HG03565 (cell line): ENCODE data around the gene SND1.
A peak's percentile ranks its signal among the peaks of the same experiment; 100 is the strongest.

Source experiments
- ATAC-seq: cut with Tn5 transposase; IDR thresholded peaks from one replicate; pipeline ENCODE4 v1.9.1; 2021; ENCODE audit warnings: mild to moderate bottlenecking, moderate library complexity; ENCODE audit not compliant: unreplicated experiment

The SND1 gene

GRCh38 chr7:127924874-127925273, 272.9 kb downstream of the SND1 start:
- ATAC-seq, result no peak

GRCh38 chr7:127927348-127927696, 275.3 kb downstream of the SND1 start:
- ATAC-seq, result no peak

DNA sequence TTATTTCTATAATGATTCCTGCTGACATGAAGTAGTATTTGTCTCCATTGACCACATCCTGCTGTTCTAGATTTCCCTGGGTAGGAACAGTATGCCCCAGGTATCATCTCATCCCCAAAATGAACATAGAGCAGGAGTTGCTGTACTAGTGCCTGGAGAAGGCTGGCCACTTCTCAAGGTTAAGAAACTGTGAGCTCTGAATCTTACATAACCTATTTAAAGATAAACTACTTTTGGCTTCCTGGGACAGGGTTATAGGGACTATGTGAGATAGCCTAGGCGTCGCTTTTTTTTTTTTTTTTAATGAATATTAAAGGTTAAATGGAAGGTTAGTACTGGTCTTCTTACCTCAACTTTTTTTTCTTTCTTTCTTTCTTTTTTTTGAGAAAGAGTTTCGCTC, 276.2 kb downstream of the SND1 start:
- no peak for ATAC-seq

- no peak for ATAC-seq
These were observed 276.9 kb downstream of the SND1 start for GRCh38 chr7:127928852-127929251.

GRCh38 chr7:127930341-127931328, 278.6 kb downstream of the SND1 start:
- ATAC-seq, result peak; percentile 59

GRCh38 chr7:127932076-127932475, 280.1 kb downstream of the SND1 start:
- ATAC-seq, result no peak

DNA sequence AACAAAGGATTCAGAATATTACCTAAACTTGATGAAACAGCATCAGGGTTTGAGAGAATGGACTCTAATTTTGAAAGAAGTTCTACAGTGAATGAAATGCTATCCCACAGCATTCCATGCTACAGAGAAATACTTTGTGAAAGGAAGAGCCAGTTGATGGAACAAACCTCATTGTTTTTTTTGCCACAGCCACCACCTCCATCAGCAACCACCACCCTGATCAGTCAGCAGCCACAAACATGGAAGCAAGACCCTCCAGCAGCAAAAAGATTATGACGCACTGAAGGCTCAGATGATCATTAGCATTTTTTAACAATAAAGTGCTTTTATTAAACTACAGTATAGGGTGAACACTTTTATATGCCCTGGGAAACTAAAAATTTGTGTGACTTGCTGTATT, 280.5 kb downstream of the SND1 start:
- no peak for ATAC-seq

- ATAC-seq, result no peak
These were observed 281.2 kb downstream of the SND1 start for GRCh38 chr7:127933146-127933545.

DNA sequence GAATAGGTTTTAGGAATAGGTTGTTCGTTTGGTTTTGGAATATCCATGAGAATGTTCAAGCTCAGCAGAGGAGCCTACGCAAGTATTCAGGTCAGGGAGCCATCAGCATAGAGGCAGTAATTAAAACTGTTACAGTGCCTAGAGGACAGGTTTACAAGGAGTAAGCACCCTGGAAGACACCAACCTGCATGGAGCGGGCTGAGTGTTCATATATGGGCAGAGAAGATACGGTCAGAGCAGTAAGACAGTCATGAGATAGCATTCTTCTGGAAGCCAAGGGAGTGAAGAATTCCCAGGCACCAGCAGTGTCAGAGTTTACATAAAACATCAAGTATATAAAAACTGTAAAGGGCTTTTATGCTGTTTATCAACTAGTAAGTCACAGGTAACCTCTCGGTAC, 282.7 kb downstream of the SND1 start:
- ATAC-seq, result no peak

GRCh38 chr7:127935847-127936376, 283.9 kb downstream of the SND1 start:
- ATAC-seq, result no peak

GRCh38 chr7:127937066-127937680, 285.2 kb downstream of the SND1 start:
- no peak for ATAC-seq

GRCh38 chr7:127938588-127938987, 286.6 kb downstream of the SND1 start:
- ATAC-seq, result no peak

GRCh38 chr7:127940381-127941160, 288.6 kb downstream of the SND1 start:
- ATAC-seq, result no peak

DNA sequence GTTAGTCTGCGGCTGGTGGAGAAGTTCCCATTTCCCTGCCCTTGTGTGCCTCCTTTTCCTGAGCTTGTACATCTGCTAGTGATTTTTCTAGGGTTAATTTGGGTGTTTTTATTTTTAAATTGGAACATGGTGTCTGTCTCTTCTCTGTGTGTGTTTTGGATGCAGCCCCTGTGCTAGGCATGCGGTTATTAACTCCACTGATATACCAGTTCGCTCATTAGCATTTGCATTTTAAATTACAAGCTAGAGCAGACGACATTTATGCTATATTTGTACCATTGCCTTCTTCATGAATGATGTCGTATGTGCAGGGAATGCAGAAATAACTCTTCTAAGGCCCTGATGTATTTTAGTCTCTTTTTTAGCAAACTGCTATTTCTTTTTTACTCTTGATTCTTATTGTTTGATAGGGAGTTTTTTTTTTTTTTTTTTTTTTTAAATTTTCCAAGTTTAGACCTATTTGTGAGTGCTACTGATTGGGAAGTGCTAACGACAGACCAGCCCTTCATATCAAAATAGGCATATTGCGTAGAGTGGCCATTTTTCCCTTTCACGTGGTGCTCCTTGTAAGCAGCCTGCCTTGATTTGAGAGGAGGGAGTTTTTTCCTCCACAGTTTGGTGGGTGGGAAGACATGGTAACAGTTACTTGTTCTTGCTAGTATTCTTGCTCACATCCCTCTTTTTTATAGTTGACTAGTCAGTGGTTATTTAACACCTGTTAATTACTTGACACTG, 289.6 kb downstream of the SND1 start:
- no peak for ATAC-seq

- no peak for ATAC-seq
These were observed 291.8 kb downstream of the SND1 start for GRCh38 chr7:127943541-127944521.

- no peak for ATAC-seq
These were observed 294.1 kb downstream of the SND1 start for GRCh38 chr7:127946111-127946510.

GRCh38 chr7:127946847-127947246, 294.9 kb downstream of the SND1 start:
- no peak for ATAC-seq

DNA sequence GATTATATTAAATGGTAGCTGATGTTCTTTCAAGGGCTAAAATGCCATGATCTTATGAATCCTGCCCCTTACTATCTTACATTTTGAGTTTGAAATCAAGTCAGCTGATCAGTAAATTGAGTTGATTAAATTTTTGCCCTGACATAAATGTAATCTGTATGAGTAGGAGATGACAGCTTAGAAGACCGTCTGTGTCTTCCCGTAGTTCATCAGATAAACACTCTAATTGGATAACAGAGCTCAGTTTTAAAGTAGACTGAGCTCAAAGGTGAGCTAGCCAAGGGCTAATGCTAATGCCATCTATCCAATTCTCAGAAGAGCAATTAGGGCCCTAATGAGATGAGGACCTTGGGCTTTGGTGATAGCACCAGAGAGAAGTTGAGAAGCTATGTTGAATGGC, 296.3 kb downstream of the SND1 start:
- ATAC-seq, result no peak

DNA sequence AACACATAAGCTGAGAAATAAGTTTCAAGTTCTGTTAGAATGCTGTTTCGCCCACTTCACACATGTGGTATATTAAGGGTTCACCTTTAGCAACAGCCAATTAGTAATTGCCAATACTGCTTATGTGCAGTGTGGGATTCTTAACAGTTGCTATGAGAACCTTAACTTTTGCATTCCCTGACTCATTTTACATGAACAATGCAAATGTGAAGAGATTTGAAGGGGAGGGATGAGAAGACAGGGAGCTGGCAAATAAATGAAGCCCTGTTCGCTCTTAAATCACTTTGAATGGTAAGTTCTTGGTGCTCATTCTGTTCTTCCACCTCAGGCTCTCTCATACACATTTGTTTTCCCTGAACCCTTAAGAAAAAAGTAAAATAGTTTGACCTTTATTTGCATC, 296.9 kb downstream of the SND1 start:
- ATAC-seq, result no peak
